Right renal pelvis (tissue), 4 donors: ENCODE data around the gene FAM13A. TPM values are rescaled to one million over a fixed set of nuclear protein-coding genes. Genes with fewer than 3 reads are reported as not detected.
A peak's percentile ranks its signal among the peaks of the same experiment; 100 is the strongest.
"Not testable (repeated sequence)": the region's sequence is repeated elsewhere in the genome, so short reads cannot be mapped to it uniquely, and the experiment has no call there.

Experiments used
- DNase-seq, 4 donors: peaks; one replicate each; pipeline ENCODE4 v3.0.0-alpha.2; 2013; ENCODE audit warnings: low read depth in 4 of 4, low spot score in 3 of 4, missing footprints in 1 of 4
- polyA plus RNA-seq, 4 donors: library from polyadenylated mRNA; unstranded; fragments of 120-200 nt; gene quantifications; one replicate each; pipeline ENCODE4 v1.2.1, GENCODE V29; 2013; ENCODE audit not compliant: insufficient read length in 4 of 4

FAM13A gene
- polyA plus RNA-seq, 4 donors: 30.8 to 34.0 (median 33.6) TPM

GRCh38 chr4:88858752-88859151 lies 198.2 kb downstream of the FAM13A start:
- no peak for DNase-seq

GRCh38 chr4:88857588-88857987 lies 199.4 kb downstream of the FAM13A start:
- no peak for DNase-seq

- DNase-seq: no peak
Observed at GRCh38 chr4:88854481-88854880, 202.5 kb downstream of the FAM13A start.

GRCh38 chr4:88853583-88853982 lies 203.4 kb downstream of the FAM13A start:
- DNase-seq: not testable (repeated sequence)

GRCh38 chr4:88846206-88846790 lies 210.7 kb downstream of the FAM13A start:
- no peak for DNase-seq

- DNase-seq: no peak
Observed at GRCh38 chr4:88843067-88843685, 213.8 kb downstream of the FAM13A start.

- no peak for DNase-seq
Observed at GRCh38 chr4:88841635-88842034, 215.3 kb downstream of the FAM13A start.

- DNase-seq: no peak
Observed at GRCh38 chr4:88836216-88836615, 220.8 kb downstream of the FAM13A start.

- DNase-seq: no peak
Observed at GRCh38 chr4:88831031-88831430, 226.0 kb downstream of the FAM13A start.

GRCh38 chr4:88830598-88830997 lies 226.4 kb downstream of the FAM13A start:
- no peak for DNase-seq

- no peak for DNase-seq
Observed at GRCh38 chr4:88828842-88829571, 228.0 kb downstream of the FAM13A start.

- no peak for DNase-seq
Observed at GRCh38 chr4:88827442-88827841, 229.5 kb downstream of the FAM13A start.

GRCh38 chr4:88826771-88827170 lies 230.2 kb downstream of the FAM13A start:
- DNase-seq: no peak

GRCh38 chr4:88825931-88826330 lies 231.1 kb downstream of the FAM13A start:
- no peak for DNase-seq

GRCh38 chr4:88823058-88823919 lies 233.7 kb downstream of the FAM13A start:
- DNase-seq: peak; percentile 87 to 95 (median 90)

- no peak for DNase-seq
Observed at GRCh38 chr4:88822034-88822789, 234.8 kb downstream of the FAM13A start.

- DNase-seq: no peak
Observed at GRCh38 chr4:88821522-88821921, 235.5 kb downstream of the FAM13A start.

- DNase-seq: no peak
Observed at GRCh38 chr4:88820698-88821415, 236.1 kb downstream of the FAM13A start.

GRCh38 chr4:88819818-88820697 lies 236.9 kb downstream of the FAM13A start:
- no peak for DNase-seq
